Neural cell (in vitro differentiated cells): ENCODE data around the gene NEDD1. TPM values are rescaled to one million over a fixed set of nuclear protein-coding genes. Genes with fewer than 3 reads are reported as not detected.

Experiments
- H2AFZ ChIP-seq: fragments of 200-600, 300-800 bp; sonication (generic), shearing (Covaris generic); 2 replicates; pipeline ENCODE4 v1.6.0; 2014; ENCODE audit warnings: low read depth, mild to moderate bottlenecking, antibody characterized with exemption, low read length, moderate library complexity
- H3F3A ChIP-seq: fragments of 200-600 bp; shearing (Covaris generic); 2 replicates; pipeline ENCODE4 v1.6.1; 2016; ENCODE audit warnings: mild to moderate bottlenecking, moderate library complexity, mixed read lengths, antibody characterized with exemption, low read length; ENCODE audit not compliant: insufficient read depth, poor library complexity, severe bottlenecking
- H3K27ac ChIP-seq: fragments of 200-600, 300-800 bp; sonication (generic), shearing (Covaris generic); 2 replicates; pipeline ENCODE4 v1.5.1; 2014; ENCODE audit warnings: mild to moderate bottlenecking, low read length, moderate library complexity
- H3K27me3 ChIP-seq: fragments of 300-800, 200-600 bp; sonication (generic), shearing (Covaris generic); 2 replicates; pipeline ENCODE4 v1.6.0; 2014; ENCODE audit warnings: mild to moderate bottlenecking, low read depth, low read length, moderate library complexity; ENCODE audit not compliant: insufficient read depth
- H3K36me3 ChIP-seq: fragments of 300-800, 200-600 bp; sonication (generic), shearing (Covaris generic); 2 replicates; pipeline ENCODE4 v1.5.1; 2014; ENCODE audit warnings: mild to moderate bottlenecking, antibody characterized with exemption, low read length, moderate library complexity; ENCODE audit not compliant: insufficient read depth
- H3K4me2 ChIP-seq: fragments of 300-800, 200-600 bp; sonication (generic), shearing (Covaris generic); 2 replicates; pipeline ENCODE4 v1.6.0; 2014; ENCODE audit warnings: mild to moderate bottlenecking, low read length
- H3K4me3 ChIP-seq: fragments of 300-800, 200-600 bp; sonication (generic), shearing (Covaris generic); 2 replicates; pipeline ENCODE4 v1.5.1; 2014; ENCODE audit warnings: mild to moderate bottlenecking, low read length, moderate library complexity
- H3K79me2 ChIP-seq: fragments of 200-600 bp; shearing (Covaris generic); replicated peaks from 2 replicates; pipeline ENCODE4 v1.6.0; 2014; ENCODE audit warnings: mild to moderate bottlenecking, low read length, moderate library complexity; ENCODE audit not compliant: insufficient read depth
- H3K9ac ChIP-seq: fragments of 300-800, 200-600 bp; sonication (generic), shearing (Covaris generic); 2 replicates; pipeline ENCODE4 v1.6.1; 2016; ENCODE audit warnings: mild to moderate bottlenecking, low read length, mixed read lengths
- H3K9me2 ChIP-seq: fragments of 200-600 bp; shearing (Covaris generic); 2 replicates; pipeline ENCODE4 v1.6.1; 2016; ENCODE audit warnings: mild to moderate bottlenecking, low read length, mixed read lengths; ENCODE audit not compliant: insufficient read depth
- H3K9me3 ChIP-seq: fragments of 200-600, 300-800 bp; sonication (generic), shearing (Covaris generic); 2 replicates; pipeline ENCODE4 v1.6.1; 2016; ENCODE audit warnings: mild to moderate bottlenecking, mixed run types, low read length, moderate library complexity, mixed read lengths
- H4K20me1 ChIP-seq: fragments of 200-600 bp; shearing (Covaris generic); 2 replicates; pipeline ENCODE4 v1.6.1; 2016; ENCODE audit warnings: mild to moderate bottlenecking, mixed run types; ENCODE audit not compliant: insufficient read depth
- CTCF ChIP-seq: fragments of 450-650 bp; IDR thresholded peaks from 2 replicates; pipeline ENCODE4 v1.5.1; 2014; ENCODE audit warnings: antibody characterized with exemption, mild to moderate bottlenecking, moderate library complexity; ENCODE audit not compliant: poor library complexity, severe bottlenecking
- EP300 ChIP-seq: fragments of 450-650 bp; conservative IDR thresholded peaks from 2 replicates; pipeline ENCODE4 v1.6.1; 2014; ENCODE audit warnings: antibody characterized with exemption, mild to moderate bottlenecking, moderate library complexity; ENCODE audit not compliant: poor library complexity, severe bottlenecking
- EZH2 ChIP-seq: fragments of 200-600, 300-800 bp; shearing (Covaris generic), sonication (generic); IDR thresholded peaks from 2 replicates; pipeline ENCODE4 v1.6.1; 2014; ENCODE audit warnings: antibody characterized with exemption, low read length, borderline replicate concordance, mild to moderate bottlenecking; ENCODE audit not compliant: insufficient read depth, poor library complexity, severe bottlenecking
- MXI1 ChIP-seq: fragments of 450-650 bp; conservative IDR thresholded peaks from 2 replicates; pipeline ENCODE4 v1.6.1; 2014; ENCODE audit warnings: antibody characterized with exemption, mild to moderate bottlenecking; ENCODE audit not compliant: poor library complexity, severe bottlenecking
- POLR2AphosphoS5 ChIP-seq: IDR thresholded peaks from 2 replicates; pipeline ENCODE4 v1.6.1; 2012
- RAD21 ChIP-seq: fragments of 450-650 bp; conservative IDR thresholded peaks from 2 replicates; pipeline ENCODE4 v1.6.1; 2014; ENCODE audit warnings: antibody characterized with exemption, mild to moderate bottlenecking, moderate library complexity
- REST ChIP-seq: IDR thresholded peaks from 2 replicates; pipeline ENCODE4 v1.6.1; 2012; ENCODE audit warnings: borderline replicate concordance
- SMC3 ChIP-seq: fragments of 450-650 bp; conservative IDR thresholded peaks from 2 replicates; pipeline ENCODE4 v1.6.1; 2014; ENCODE audit warnings: antibody characterized with exemption, mild to moderate bottlenecking, moderate library complexity; ENCODE audit not compliant: poor library complexity
- TAF1 ChIP-seq: IDR thresholded peaks from 2 replicates; pipeline ENCODE4 v1.6.1; 2012; ENCODE audit warnings: low read depth
- polyA plus RNA-seq: library from polyadenylated mRNA; depleted of rRNA; stranded (reverse); fragments of >200 nt; gene quantifications from 2 replicates; pipeline ENCODE4 v1.2.3, GENCODE V29; 2014

NEDD1 gene
- polyA plus RNA-seq, 1 donor from 2014 or later, result 3.8 TPM

- H3K9me2 ChIP-seq, result no peaks in the 10 kb centered on the region
- H3K27ac ChIP-seq, result no peak overlapping the region
- no peak overlapping the region for H3K4me3 ChIP-seq
- H3K4me2 ChIP-seq, result no peak overlapping the region
- no peak overlapping the region for H3K9ac ChIP-seq
- H2AFZ ChIP-seq, result no peak overlapping the region
- no peaks in the 10 kb centered on the region for H3F3A ChIP-seq
- H3K9me3 ChIP-seq, result no peaks in the 10 kb centered on the region
- H4K20me1 ChIP-seq, result no peaks in the 10 kb centered on the region
- TF ChIP-seq REST, result no peak
- TF ChIP-seq RAD21, result no peak
- no peak for TF ChIP-seq MXI1
- no peak for TF ChIP-seq EZH2
- TF ChIP-seq EP300, result no peak
- no peak for TF ChIP-seq CTCF
- no peak for TF ChIP-seq POLR2AphosphoS5
- TF ChIP-seq SMC3, result no peak
- TF ChIP-seq TAF1, result no peak
- no peaks in the 10 kb centered on the region for H3K27me3 ChIP-seq
- H3K36me3 ChIP-seq, result no peaks in the 10 kb centered on the region
- no peaks in the 10 kb centered on the region for H3K79me2 ChIP-seq
Measured at GRCh38 chr12:96889273-96889933, 17.7 kb upstream of the NEDD1 start.

GRCh38 chr12:96890331-96890730, 16.7 kb upstream of the NEDD1 start:
- Histone ChIP-seq H3F3A (no peaks in the 10 kb centered on the region), H3K79me2 (no peaks in the 10 kb centered on the region), H3K9me3 (no peaks in the 10 kb centered on the region), H3K4me2 (no peak overlapping the region), H3K27me3 (no peaks in the 10 kb centered on the region), H2AFZ (no peak overlapping the region), H3K9me2 (no peaks in the 10 kb centered on the region), H3K27ac (no peak overlapping the region), H3K9ac (no peak overlapping the region), H4K20me1 (no peaks in the 10 kb centered on the region), H3K36me3 (no peaks in the 10 kb centered on the region), H3K4me3 (no peak overlapping the region)
- no peak for TF ChIP-seq CTCF
- TF ChIP-seq REST, result no peak
- no peak for TF ChIP-seq EP300
- TF ChIP-seq RAD21, result no peak
- no peak for TF ChIP-seq TAF1
- no peak for TF ChIP-seq SMC3
- no peak for TF ChIP-seq EZH2
- no peak for TF ChIP-seq POLR2AphosphoS5
- TF ChIP-seq MXI1, result no peak
